ENCODE measurements around the gene NUDT9. TPM values are rescaled to one million over a fixed set of nuclear protein-coding genes. Genes with fewer than 3 reads are reported as not detected.
"Not testable (repeated sequence)": the region's sequence is repeated elsewhere in the genome, so short reads cannot be mapped to it uniquely, and the experiment has no call there.

NUDT9 gene
- total and polyA plus RNA-seq, 8 donors = 22.1 to 64.4 (median 30.3) TPM

- Histone ChIP-seq H3K9me3 (no peaks in the 10 kb centered on the region), H3K4me1 (no peaks in the 10 kb centered on the region), H3K27ac (no peak overlapping the region), H3K4me3 (no peak overlapping the region), H3K27me3 (no peaks in the 10 kb centered on the region), H3K36me3 (no peaks in the 10 kb centered on the region)
- TF ChIP-seq CTCF (IDR thresholded peaks at IDR 0.05) = no peak
- ATAC-seq = no peak
- intact Hi-C loops (cut with DNase I) = no loop called here
- FAIRE-seq = no peak
- 92 to 95% methylated on average over 1 of the region's 1 CpG for WGBS, 2 donors
- no peak for DNase-seq
Measured at GRCh38 chr4:87399954-87400353, 22.4 kb upstream of the NUDT9 start.

GRCh38 chr4:87403732-87404131 is 18.6 kb upstream of the NUDT9 start:
- FAIRE-seq; ATAC-seq; H3K4me1 ChIP-seq; DNase-seq; intact Hi-C loops (cut with DNase I); H3K27ac ChIP-seq; H3K36me3 ChIP-seq; H3K4me3 ChIP-seq; H3K27me3 ChIP-seq; H3K9me3 ChIP-seq: not testable (repeated sequence)
- 40 to 47% methylated on average over 1 of the region's 1 CpG for WGBS, 2 donors

- ATAC-seq (no peak), DNase-seq (no peak), FAIRE-seq (no peak)
- Histone ChIP-seq H3K4me1 (peaks cover 9 to 15% (median 14%) of the 10 kb centered on the region in 3 donors), H3K4me3 (no peak overlapping the region), H3K9me3 (no peaks in the 10 kb centered on the region), H3K27ac (no peak overlapping the region), H3K27me3 (no peaks in the 10 kb centered on the region), H3K36me3 (no peaks in the 10 kb centered on the region)
- no peak for TF ChIP-seq CTCF (IDR thresholded peaks at IDR 0.05)
- intact Hi-C loops (cut with DNase I) = no loop called here
- 67 to 79% methylated on average over 5 of the region's 5 CpGs for WGBS, 2 donors
Measured at GRCh38 chr4:87405211-87405820, 17.1 kb upstream of the NUDT9 start.

- Histone ChIP-seq H3K36me3 (no peaks in the 10 kb centered on the region), H3K9me3 (no peaks in the 10 kb centered on the region), H3K27me3 (no peaks in the 10 kb centered on the region), H3K27ac (no peak overlapping the region), H3K4me3 (no peak overlapping the region), H3K4me1 (peaks cover 9 to 18% (median 14%) of the 10 kb centered on the region in 3 donors)
- TF ChIP-seq CTCF (IDR thresholded peaks at IDR 0.05) = no peak
- ATAC-seq (no peak), FAIRE-seq (no peak), DNase-seq (no peak)
- intact Hi-C loops (cut with DNase I) = no loop called here
- WGBS, 2 donors = 87 to 91% methylated on average over 6 of the region's 6 CpGs
Measured at GRCh38 chr4:87406462-87406861, 15.9 kb upstream of the NUDT9 start.

- not testable (repeated sequence) for FAIRE-seq
Measured at GRCh38 chr4:87406902-87407301, 15.5 kb upstream of the NUDT9 start.

GRCh38 chr4:87409420-87409939 is 12.9 kb upstream of the NUDT9 start:
- H3K27ac ChIP-seq = peak overlapping the region in 2 of 4 donors; percentile 29 to 54
- H3K4me1 ChIP-seq = peaks cover 9 to 18% (median 14%) of the 10 kb centered on the region in 3 donors
- H3K4me3 ChIP-seq = no peak overlapping the region
- H3K36me3 ChIP-seq = no peaks in the 10 kb centered on the region
- ATAC-seq = peak; percentile 82 to 98 (median 94)
- WGBS, 2 donors = 9 to 14% methylated on average over 3 of the region's 3 CpGs
- intact Hi-C loops (cut with DNase I) = no loop called here
- DNase-seq = no peak
- H3K9me3 ChIP-seq = no peaks in the 10 kb centered on the region
- peak; percentile 78 for FAIRE-seq
- TF ChIP-seq CTCF (IDR thresholded peaks at IDR 0.05) = no peak
- no peaks in the 10 kb centered on the region for H3K27me3 ChIP-seq

More at GRCh38 chr4:87406902-87407301, 15.5 kb upstream of the NUDT9 start:
- DNase-seq; H3K36me3 ChIP-seq; H3K4me3 ChIP-seq; ATAC-seq; intact Hi-C loops (cut with DNase I); H3K27ac ChIP-seq; H3K27me3 ChIP-seq; H3K9me3 ChIP-seq: not testable (repeated sequence)
- WGBS, 2 donors = 85 to 86% methylated on average over 4 of the region's 4 CpGs
- peaks cover 9 to 18% (median 14%) of the 10 kb centered on the region in 3 donors for H3K4me1 ChIP-seq
